Measurements from ENCODE around the gene LSAMP.

Gene LSAMP

GRCh38 chr3:116038968-116039650 lies 406.2 kb downstream of the LSAMP start:
- TF ChIP-seq CTCF (conservative IDR thresholded peaks at IDR 0.05; ENCODE audit: low read depth): no peak
- ChIA-PET POLR2A (ENCODE audit: low non-redundant PET) (no interaction called here), CTCF (no interaction called here)
- no peak overlapping the region for H3K27ac ChIP-seq
- DNase-seq (ENCODE audit: low spot score): no peak

- no peak for TF ChIP-seq CTCF (conservative IDR thresholded peaks at IDR 0.05; ENCODE audit: low read depth)
- H3K27ac ChIP-seq: no peak overlapping the region
- DNase-seq (ENCODE audit: low spot score): no peak
- POLR2A ChIA-PET (ENCODE audit: low non-redundant PET): no interaction called here
- CTCF ChIA-PET: no interaction called here
These were observed 407.1 kb downstream of the LSAMP start for GRCh38 chr3:116037954-116038911.

- POLR2A ChIA-PET (ENCODE audit: low non-redundant PET): no interaction called here
- no peak for TF ChIP-seq CTCF (conservative IDR thresholded peaks at IDR 0.05; ENCODE audit: low read depth)
- CTCF ChIA-PET: interaction anchor here (0.6 kb wide), 1 partner anchor 50 kb away, joined by 3 read pairs; no protein-coding TSS in a partner anchor
These were observed 409.9 kb downstream of the LSAMP start for GRCh38 chr3:116035429-116035828.

GRCh38 chr3:116034794-116035193 lies 410.5 kb downstream of the LSAMP start:
- TF ChIP-seq CTCF (conservative IDR thresholded peaks at IDR 0.05; ENCODE audit: low read depth): no peak
- ChIA-PET CTCF (interaction anchor here (0.6 kb wide), 1 partner anchor 49 kb away, joined by 3 read pairs; no protein-coding TSS in a partner anchor), POLR2A (ENCODE audit: low non-redundant PET) (no interaction called here)
- no peak overlapping the region for H3K27ac ChIP-seq
- DNase-seq (ENCODE audit: low spot score): no peak

More at GRCh38 chr3:116035429-116035828, 409.9 kb downstream of the LSAMP start:
- no peak for DNase-seq (ENCODE audit: low spot score)
- H3K27ac ChIP-seq: no peak overlapping the region

- CTCF ChIA-PET: interaction anchor here (0.6 to 1.1 kb wide), 3 partner anchors 11 to 48 kb away, joined by 3 to 4 read pairs (median 3); no protein-coding TSS in a partner anchor
- POLR2A ChIA-PET (ENCODE audit: low non-redundant PET): no interaction called here
- TF ChIP-seq CTCF (conservative IDR thresholded peaks at IDR 0.05; ENCODE audit: low read depth): no peak
- H3K27ac ChIP-seq: no peak overlapping the region
- no peak for DNase-seq (ENCODE audit: low spot score)
These were observed 411.2 kb downstream of the LSAMP start for GRCh38 chr3:116034086-116034485.

- TF ChIP-seq CTCF (conservative IDR thresholded peaks at IDR 0.05; ENCODE audit: low read depth): no peak
- DNase-seq (ENCODE audit: low spot score): no peak
- ChIA-PET CTCF (interaction anchor here (0.8 to 1.1 kb wide), 2 partner anchors 12 to 47 kb away, joined by 3 to 4 read pairs; no protein-coding TSS in a partner anchor), POLR2A (ENCODE audit: low non-redundant PET) (no interaction called here)
- H3K27ac ChIP-seq: no peak overlapping the region
These were observed 411.8 kb downstream of the LSAMP start for GRCh38 chr3:116033516-116033915.
